HG03139 (cell line): ENCODE measurements around the gene TRAPPC10.

Experiments used
- ATAC-seq: cut with Tn5 transposase; IDR thresholded peaks from one replicate; pipeline ENCODE4 v1.9.1; 2021; ENCODE audit not compliant: unreplicated experiment

The TRAPPC10 gene

GRCh38 chr21:43997766-43998742 is 14.1 kb upstream of the TRAPPC10 start:
- ATAC-seq = no peak

DNA sequence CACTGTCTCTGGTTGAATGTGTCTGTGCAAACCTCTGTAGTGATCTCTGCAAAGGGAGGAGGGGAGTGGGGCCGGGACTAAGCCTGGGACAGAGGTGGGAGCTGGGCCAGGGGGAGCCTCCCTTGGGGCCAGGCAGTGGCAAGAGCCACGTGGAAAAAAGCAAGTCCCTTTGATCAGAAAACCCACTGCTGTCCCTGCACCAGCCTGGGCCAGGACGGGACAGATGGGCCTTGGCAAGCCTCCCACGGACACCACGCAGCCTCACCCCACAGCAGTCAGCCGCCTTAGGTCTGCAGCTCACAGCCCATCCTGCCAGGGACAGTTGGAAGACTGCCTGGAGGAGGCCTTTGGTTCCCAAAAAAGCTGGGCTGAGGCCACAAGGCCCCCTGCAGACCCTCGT is 11.7 kb upstream of the TRAPPC10 start:
- no peak for ATAC-seq

DNA sequence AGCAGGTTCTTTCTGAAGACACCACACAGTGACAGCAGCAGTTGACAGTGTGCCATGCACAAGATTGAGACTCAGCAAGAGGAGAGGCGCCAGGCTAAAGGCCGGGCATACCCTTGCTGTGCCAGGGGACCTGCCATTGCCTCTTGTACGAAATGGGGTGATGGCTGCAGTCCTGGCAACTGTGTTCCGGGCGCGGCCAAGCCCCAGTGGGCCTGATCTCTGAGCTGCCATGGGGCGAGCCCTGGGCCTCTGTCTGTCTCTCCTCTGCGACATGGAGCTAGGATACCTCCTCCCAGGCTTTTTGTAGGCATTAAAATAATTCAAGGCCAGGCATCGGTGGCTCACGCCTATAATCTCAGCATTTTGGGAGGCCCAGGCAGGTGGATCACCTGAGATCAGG is 9.6 kb upstream of the TRAPPC10 start:
- no peak for ATAC-seq

- ATAC-seq = no peak
Measured at GRCh38 chr21:44003307-44003966, 8.7 kb upstream of the TRAPPC10 start.

GRCh38 chr21:44005071-44005470 is 7.0 kb upstream of the TRAPPC10 start:
- no peak for ATAC-seq

- ATAC-seq = no peak
Measured at GRCh38 chr21:44005593-44005992, 6.5 kb upstream of the TRAPPC10 start.

GRCh38 chr21:44006017-44006619 is 6.0 kb upstream of the TRAPPC10 start:
- no peak for ATAC-seq

DNA sequence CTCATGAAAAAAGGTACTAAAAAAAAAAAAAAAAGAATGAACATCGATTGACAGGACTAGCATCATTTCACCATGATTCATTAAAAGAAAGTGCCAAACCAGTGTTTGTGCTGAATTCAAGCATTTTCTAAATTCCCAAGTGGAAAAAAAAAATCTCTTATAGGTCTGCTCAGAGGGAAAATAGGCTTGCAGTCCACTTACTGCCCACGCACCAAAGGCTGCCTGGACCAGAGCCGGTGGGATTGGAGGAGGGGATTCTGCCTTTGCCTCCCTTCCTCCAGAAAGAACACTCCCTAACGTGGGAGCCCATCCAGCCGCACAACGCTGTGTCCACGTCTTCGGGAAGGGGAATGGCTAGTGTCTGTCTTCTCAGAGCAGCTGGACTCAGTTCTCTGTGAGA is 5.5 kb upstream of the TRAPPC10 start:
- no peak for ATAC-seq

DNA sequence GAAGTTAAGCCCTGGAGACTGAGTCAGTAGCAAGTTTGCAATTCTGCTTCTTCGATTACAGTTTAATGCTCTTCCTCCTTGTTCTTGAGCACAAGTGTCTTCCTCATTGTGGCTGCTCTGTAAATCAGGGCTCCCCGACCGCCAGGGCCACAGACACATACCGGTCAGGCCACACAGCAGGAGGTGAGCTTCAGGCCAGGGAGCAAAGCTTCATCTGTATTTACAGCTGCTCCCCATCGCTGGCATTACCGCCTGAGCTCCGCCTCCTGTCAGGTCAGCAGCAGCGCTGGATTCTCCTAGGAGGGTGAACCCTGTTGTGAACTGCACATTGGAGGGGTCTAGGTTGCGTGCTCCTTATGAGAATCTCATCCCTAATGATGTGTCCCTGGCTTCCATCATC is 1.7 kb upstream of the TRAPPC10 start:
- no peak for ATAC-seq

GRCh38 chr21:44011123-44011522 is 986 bp upstream of the TRAPPC10 start:
- no peak for ATAC-seq

GRCh38 chr21:44012474-44013379 is 618 bp downstream of the TRAPPC10 start:
- peak; percentile 61 for ATAC-seq

GRCh38 chr21:44013380-44014088 is 1.4 kb downstream of the TRAPPC10 start:
- no peak for ATAC-seq

DNA sequence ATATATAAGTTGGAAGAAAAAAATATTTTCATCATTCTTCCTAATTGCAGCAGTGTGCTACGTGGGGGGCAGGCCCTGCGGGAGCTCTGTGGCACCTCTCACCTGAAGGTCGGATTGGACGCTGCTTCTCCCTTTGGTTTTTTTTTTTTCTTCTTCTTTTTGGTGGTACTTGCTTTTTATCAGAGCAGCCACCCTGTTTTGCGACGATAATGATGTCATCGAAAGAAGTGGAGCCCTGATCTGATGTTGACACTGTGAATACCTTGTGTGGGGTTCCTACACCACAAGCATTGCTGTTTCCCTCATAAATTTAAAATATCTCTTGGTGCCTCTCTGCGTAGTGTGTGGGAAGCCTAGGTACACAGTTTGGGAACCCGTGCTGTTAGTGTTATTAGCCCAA is 5.5 kb downstream of the TRAPPC10 start:
- no peak for ATAC-seq

GRCh38 chr21:44018127-44018526 is 6.0 kb downstream of the TRAPPC10 start:
- ATAC-seq = no peak

DNA sequence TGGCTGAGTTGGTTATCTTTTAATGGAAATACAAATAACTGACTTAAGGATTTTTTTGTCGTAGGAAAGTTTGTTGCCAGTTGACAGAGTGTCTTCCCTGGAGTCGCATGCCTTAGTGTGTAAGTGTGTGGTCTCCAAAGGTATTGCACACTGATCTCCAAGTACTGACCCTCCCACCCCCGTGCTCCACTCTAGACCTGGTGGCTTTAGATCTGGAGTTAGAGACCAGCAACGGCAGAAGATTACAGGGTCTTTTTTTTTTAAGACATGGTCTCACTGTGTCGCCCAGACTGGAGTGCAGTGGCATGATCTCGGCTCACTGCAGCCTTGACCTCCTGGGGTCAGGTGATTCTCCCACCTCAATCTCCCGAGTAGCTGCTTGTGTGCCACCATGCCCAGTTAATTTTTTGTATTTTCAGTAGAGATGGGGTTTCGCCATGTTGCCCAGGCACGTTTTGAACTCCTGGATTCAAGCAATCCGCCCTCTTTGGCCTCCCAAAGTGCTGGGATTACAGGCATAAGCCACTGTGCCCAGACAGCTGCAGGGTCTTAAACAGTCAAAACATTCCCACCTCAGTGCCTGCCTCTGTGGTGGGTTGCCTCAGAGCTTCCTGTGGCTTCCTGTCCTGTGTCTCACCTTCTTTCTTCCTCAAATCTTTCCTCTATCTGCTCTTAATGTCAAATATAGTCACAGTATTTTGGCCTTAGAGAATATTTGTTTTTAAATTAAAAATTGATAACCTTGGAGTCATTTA is 6.9 kb downstream of the TRAPPC10 start:
- no peak for ATAC-seq

- no peak for ATAC-seq
Measured at GRCh38 chr21:44019568-44019958, 7.5 kb downstream of the TRAPPC10 start.

DNA sequence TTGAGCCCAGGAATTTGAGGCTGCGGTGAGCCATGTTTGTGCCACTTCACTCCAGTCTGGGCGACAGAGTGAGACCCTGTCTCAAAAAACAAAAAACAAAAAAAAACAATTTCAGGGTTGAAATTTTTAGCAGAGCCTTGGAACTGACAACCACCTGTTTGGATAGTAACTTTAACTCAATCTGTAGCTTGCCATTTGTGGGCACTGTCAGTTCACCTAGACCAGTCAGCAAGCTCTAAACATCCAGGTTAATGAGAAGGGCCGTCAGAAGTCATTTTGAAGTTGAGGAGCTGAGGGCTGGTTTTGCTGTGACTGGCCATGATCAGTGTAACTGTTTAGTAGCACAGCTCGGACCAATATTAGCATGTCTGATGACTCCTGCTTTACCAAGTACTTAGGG is 8.4 kb downstream of the TRAPPC10 start:
- ATAC-seq = no peak

DNA sequence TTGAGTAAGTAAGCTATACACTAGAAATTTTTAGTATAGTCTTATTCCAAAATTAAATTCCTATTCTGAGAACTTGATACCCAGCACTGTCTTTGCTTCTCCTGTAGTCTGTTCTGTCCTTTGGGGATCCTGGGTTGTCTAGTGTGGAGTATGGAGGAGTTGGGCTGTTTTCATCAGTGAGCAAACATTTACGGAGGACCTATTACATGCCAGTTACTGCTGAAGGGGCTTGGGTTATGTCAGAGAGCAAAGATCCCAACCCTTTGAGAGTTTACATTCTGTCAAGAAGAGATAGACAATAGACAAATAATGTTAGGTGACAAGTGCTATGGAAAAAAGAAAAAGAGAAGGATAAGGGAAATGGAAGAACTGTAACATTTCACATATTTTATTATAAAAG is 9.0 kb downstream of the TRAPPC10 start:
- ATAC-seq = no peak

- no peak for ATAC-seq
Measured at GRCh38 chr21:44024257-44024656, 12.1 kb downstream of the TRAPPC10 start.
